AG10803 (cell line): Measurements from ENCODE around the gene NOL4L.

Experiments used
- DNase-seq: peaks from one replicate; pipeline ENCODE4 v3.0.0; 2010; ENCODE audit warnings: low read depth
- H3K4me3 ChIP-seq: 2 replicates; pipeline ENCODE4 v1.5.1; 2011; ENCODE audit warnings: mild to moderate bottlenecking, low read length, control low read depth
- CTCF ChIP-seq: conservative IDR thresholded peaks from 2 replicates; pipeline ENCODE4 v1.5.1; 2011; ENCODE audit warnings: mild to moderate bottlenecking, low read length, control low read depth, inconsistent platforms

Gene NOL4L

GRCh38 chr20:32516583-32517517 is 68.3 kb downstream of the NOL4L start:
- no peak overlapping the region for H3K4me3 ChIP-seq
- no peak for TF ChIP-seq CTCF
- no peak for DNase-seq

- DNase-seq = no peak
- TF ChIP-seq CTCF = no peak
- H3K4me3 ChIP-seq = no peak overlapping the region
Observed at GRCh38 chr20:32515631-32516101, 69.5 kb downstream of the NOL4L start.

GRCh38 chr20:32514760-32515159 is 70.4 kb downstream of the NOL4L start:
- no peak for DNase-seq
- no peak for TF ChIP-seq CTCF
- no peak overlapping the region for H3K4me3 ChIP-seq

- no peak for TF ChIP-seq CTCF
- H3K4me3 ChIP-seq = no peak overlapping the region
- no peak for DNase-seq
Observed at GRCh38 chr20:32513031-32513866, 71.9 kb downstream of the NOL4L start.

- no peak for DNase-seq
- H3K4me3 ChIP-seq = no peak overlapping the region
- TF ChIP-seq CTCF = no peak
Observed at GRCh38 chr20:32512047-32512385, 73.1 kb downstream of the NOL4L start.

GRCh38 chr20:32511358-32512046 is 73.6 kb downstream of the NOL4L start:
- TF ChIP-seq CTCF = no peak
- DNase-seq = no peak
- no peak overlapping the region for H3K4me3 ChIP-seq
